Suprapubic skin (tissue), 4 donors: ENCODE measurements around the gene MED27. TPM values are rescaled to one million over a fixed set of nuclear protein-coding genes. Genes with fewer than 3 reads are reported as not detected.

Source experiments
- DNase-seq, 2 donors: peaks; one replicate each; pipeline ENCODE4 v3.0.0-alpha.2; 2019; ENCODE audit warnings: low spot score in 2 of 2
- H3K27ac ChIP-seq: fragments of 200-600 bp; sonication (generic); one replicate; pipeline ENCODE4 v1.5.1; 2019
- H3K27me3 ChIP-seq: fragments of 200-600 bp; sonication (generic); one replicate; pipeline ENCODE4 v1.5.1; 2019
- H3K36me3 ChIP-seq: fragments of 200-600 bp; sonication (generic); one replicate; pipeline ENCODE4 v1.5.1; 2019
- H3K4me1 ChIP-seq: fragments of 200-600 bp; sonication (generic); one replicate; pipeline ENCODE4 v1.5.1; 2019
- H3K4me3 ChIP-seq: fragments of 200-600 bp; sonication (generic); one replicate; pipeline ENCODE4 v1.5.1; 2019; ENCODE audit warnings: mild to moderate bottlenecking
- H3K9me3 ChIP-seq: fragments of 200-600 bp; sonication (generic); one replicate; pipeline ENCODE4 v1.5.1; 2019
- CTCF ChIP-seq, 2 donors: fragments of 200-600 bp in 1 of 2; fragments of 450-650 bp in 1 of 2; sonication (generic) in 1 of 2; IDR thresholded peaks; one replicate each; pipeline ENCODE4 v1.5.1; 2016 to 2019; ENCODE audit warnings: antibody characterized with exemption in 2 of 2, mild to moderate bottlenecking in 1 of 2, moderate library complexity in 1 of 2
- EP300 ChIP-seq: sonication (generic); formaldehyde crosslinking; IDR thresholded peaks from one replicate; pipeline ENCODE4 v1.6.1; 2017; ENCODE audit warnings: antibody characterized with exemption
- POLR2A ChIP-seq, 2 donors: fragments of 450-650 bp; IDR thresholded peaks; one replicate each; pipeline ENCODE4 v1.6.1; 2017; ENCODE audit warnings: antibody characterized with exemption in 2 of 2, mild to moderate bottlenecking in 2 of 2, moderate library complexity in 2 of 2
- POLR2AphosphoS5 ChIP-seq, 3 donors: sonication (generic); formaldehyde crosslinking; IDR thresholded peaks; one replicate each; pipeline ENCODE4 v1.6.1; 2017; ENCODE audit warnings: antibody characterized with exemption in 3 of 3
- WGBS: methylation state at CpG from one replicate; pipeline ENCODE4 v1.1.5; 2018; 5-methylcytosine and 5-hydroxymethylcytosine counted together
- total RNA-seq, 4 donors: library from RNA; depleted of rRNA; stranded (reverse); fragments of >200 nt; gene quantifications; one replicate each; pipeline ENCODE4 v1.1.0, GENCODE V29; 2016

Gene MED27
- total RNA-seq, 4 donors from 2014 or later, result 12.6 to 20.3 (median 16.0) TPM

GRCh38 chr9:131997076-131997475, 82.6 kb downstream of the MED27 start:
- TF ChIP-seq EP300, result no peak
- TF ChIP-seq POLR2A (IDR thresholded peaks at IDR 0.05), result no peak
- no peak for TF ChIP-seq POLR2AphosphoS5 (IDR thresholded peaks at IDR 0.05)
- no peak for TF ChIP-seq CTCF (IDR thresholded peaks at IDR 0.05)
- Histone ChIP-seq H3K4me3 (no peak overlapping the region), H3K9me3 (no peaks in the 10 kb centered on the region), H3K27ac (no peak overlapping the region), H3K4me1 (peaks cover 5% of the 10 kb centered on the region), H3K36me3 (peaks cover 4% of the 10 kb centered on the region), H3K27me3 (no peaks in the 10 kb centered on the region)
- DNase-seq, result no peak
- WGBS, result 95% methylated on average over 6 of the region's 6 CpGs

DNA sequence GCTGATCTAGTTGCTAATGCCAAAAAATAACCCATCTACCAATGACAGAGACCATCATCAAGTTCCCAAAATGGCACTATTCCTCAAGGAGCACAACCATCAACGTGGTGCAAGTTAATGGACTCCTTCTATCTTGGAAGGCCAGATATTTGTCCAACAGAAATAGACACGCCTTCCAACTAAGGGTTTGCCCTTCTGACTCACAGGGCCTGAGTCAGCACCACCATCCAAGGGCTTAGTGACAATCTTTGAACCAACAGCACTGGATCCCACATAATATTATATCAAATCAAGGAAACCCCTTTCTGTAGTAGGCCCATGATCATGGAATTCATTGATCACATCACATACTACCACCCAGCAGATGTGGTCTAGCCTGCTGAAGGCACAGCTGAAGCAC, 84.3 kb downstream of the MED27 start:
- WGBS, result 88% methylated on average over 2 of the region's 2 CpGs
- no peak overlapping the region for H3K27ac ChIP-seq
- H3K27me3 ChIP-seq, result no peaks in the 10 kb centered on the region
- no peak overlapping the region for H3K4me3 ChIP-seq
- DNase-seq, result no peak
- no peak for TF ChIP-seq POLR2AphosphoS5 (IDR thresholded peaks at IDR 0.05)
- TF ChIP-seq CTCF (IDR thresholded peaks at IDR 0.05), result no peak
- TF ChIP-seq EP300, result no peak
- no peak for TF ChIP-seq POLR2A (IDR thresholded peaks at IDR 0.05)
- no peaks in the 10 kb centered on the region for H3K9me3 ChIP-seq
- H3K4me1 ChIP-seq, result peaks cover 5% of the 10 kb centered on the region
- peaks cover 4% of the 10 kb centered on the region for H3K36me3 ChIP-seq

DNA sequence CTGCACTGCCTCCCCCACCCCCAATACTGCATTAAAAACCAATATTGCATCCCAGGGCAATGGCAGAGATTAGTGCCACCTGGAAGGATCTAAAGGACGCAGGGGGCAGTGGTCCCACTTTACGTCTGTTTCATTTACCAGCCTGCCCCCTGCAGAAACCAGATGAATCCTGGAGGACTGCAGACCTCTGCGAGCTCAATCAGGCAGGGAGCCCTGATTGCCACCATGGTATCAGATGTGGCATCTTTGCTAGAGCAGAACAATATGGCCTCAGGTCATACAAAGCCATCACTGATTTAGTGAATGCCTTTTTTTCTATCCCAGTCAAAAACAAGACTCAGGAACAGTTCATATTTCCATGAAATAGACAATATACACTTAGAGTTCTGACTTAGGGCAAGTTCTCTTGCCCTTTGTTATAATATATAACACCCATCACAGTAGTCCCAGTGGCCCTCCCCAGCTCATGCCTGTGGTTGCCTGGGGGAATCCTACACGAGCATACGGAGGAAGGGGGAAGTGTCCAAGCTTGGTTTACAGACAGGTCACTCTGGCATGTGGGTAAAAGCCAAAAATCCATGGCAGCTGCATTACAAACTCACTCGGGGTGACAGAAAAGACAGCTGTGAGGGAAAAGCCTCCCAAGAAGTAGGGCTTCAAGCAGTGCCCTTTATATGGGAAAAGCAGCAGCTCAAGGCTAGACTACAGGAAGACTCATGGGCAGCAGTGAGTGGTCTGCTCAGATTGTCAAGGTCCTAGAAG, 85.1 kb downstream of the MED27 start:
- no peak for DNase-seq
- TF ChIP-seq CTCF (IDR thresholded peaks at IDR 0.05) (no peak), POLR2AphosphoS5 (IDR thresholded peaks at IDR 0.05) (no peak), EP300 (no peak), POLR2A (IDR thresholded peaks at IDR 0.05) (no peak)
- peaks cover 5% of the 10 kb centered on the region for H3K4me1 ChIP-seq
- no peaks in the 10 kb centered on the region for H3K27me3 ChIP-seq
- H3K4me3 ChIP-seq, result no peak overlapping the region
- WGBS, result 75% methylated on average over 6 of the region's 6 CpGs
- H3K36me3 ChIP-seq, result peaks cover 4% of the 10 kb centered on the region
- H3K27ac ChIP-seq, result no peak overlapping the region
- no peaks in the 10 kb centered on the region for H3K9me3 ChIP-seq

- 74% methylated on average over 9 of the region's 10 CpGs for WGBS
- TF ChIP-seq EP300, result no peak
- TF ChIP-seq CTCF (IDR thresholded peaks at IDR 0.05), result no peak
Observed at GRCh38 chr9:131992906-131993657, 86.6 kb downstream of the MED27 start.

GRCh38 chr9:131987232-131987631, 92.4 kb downstream of the MED27 start:
- H3K4me1 ChIP-seq, result no peaks in the 10 kb centered on the region
- H3K9me3 ChIP-seq, result no peaks in the 10 kb centered on the region
- H3K27ac ChIP-seq, result no peak overlapping the region
- H3K36me3 ChIP-seq, result no peaks in the 10 kb centered on the region
- no peak overlapping the region for H3K4me3 ChIP-seq
- no peak for DNase-seq
- no peaks in the 10 kb centered on the region for H3K27me3 ChIP-seq
- 96% methylated on average over 5 of the region's 5 CpGs for WGBS
- TF ChIP-seq POLR2AphosphoS5 (IDR thresholded peaks at IDR 0.05) (no peak), POLR2A (IDR thresholded peaks at IDR 0.05) (no peak), EP300 (no peak), CTCF (IDR thresholded peaks at IDR 0.05) (no peak)

More at GRCh38 chr9:131992906-131993657, 86.6 kb downstream of the MED27 start:
- peaks cover 5% of the 10 kb centered on the region for H3K4me1 ChIP-seq
- no peak for DNase-seq
- H3K27me3 ChIP-seq, result no peaks in the 10 kb centered on the region
- no peak overlapping the region for H3K27ac ChIP-seq
- no peaks in the 10 kb centered on the region for H3K9me3 ChIP-seq
- no peak overlapping the region for H3K4me3 ChIP-seq
- H3K36me3 ChIP-seq, result peaks cover 4% of the 10 kb centered on the region
